NOMO-1 treated with DMSO at 0.1 percent for 48 hours (cell line): Measurements from ENCODE around the gene EBF3.
A peak's percentile ranks its signal among the peaks of the same experiment; 100 is the strongest.

Experiments used
- DNase-seq: peaks from one replicate; lab custom pipeline; 2025; ENCODE audit not compliant: unreplicated experiment; lab: John Stamatoyannopoulos, UW

EBF3 gene

GRCh38 chr10:129857242-129857960 is 106.7 kb downstream of the EBF3 start:
- no peak for DNase-seq

GRCh38 chr10:129855836-129856563 is 108.1 kb downstream of the EBF3 start:
- no peak for DNase-seq

GRCh38 chr10:129854796-129855705 is 109.0 kb downstream of the EBF3 start:
- DNase-seq: no peak

GRCh38 chr10:129854158-129854557 is 109.9 kb downstream of the EBF3 start:
- DNase-seq: no peak

- no peak for DNase-seq
Observed at GRCh38 chr10:129853562-129853903, 110.5 kb downstream of the EBF3 start.

- DNase-seq: peak; percentile 37
Observed at GRCh38 chr10:129852829-129853561, 111.1 kb downstream of the EBF3 start.

- DNase-seq: no peak
Observed at GRCh38 chr10:129851941-129852640, 112.0 kb downstream of the EBF3 start.

DNA sequence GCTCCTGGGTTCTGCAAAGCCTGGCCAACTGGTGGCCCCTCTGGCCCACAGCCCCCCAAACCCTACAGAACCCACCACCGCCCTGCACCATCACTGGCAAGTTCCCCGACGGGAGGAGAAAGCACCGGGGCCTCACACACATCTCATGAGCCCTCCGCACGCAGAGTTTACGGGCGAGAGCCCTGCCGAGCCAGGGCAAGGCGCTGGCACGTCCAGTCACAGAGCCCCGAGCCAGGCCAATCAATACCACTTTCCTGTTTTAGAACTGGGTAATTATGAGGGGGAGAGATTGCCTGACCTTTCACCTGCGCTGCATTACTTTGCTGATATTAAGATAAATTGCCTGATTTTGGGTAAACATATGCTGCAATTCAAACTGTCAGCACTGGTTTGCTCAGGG is 113.3 kb downstream of the EBF3 start:
- DNase-seq: no peak

GRCh38 chr10:129850316-129850715 is 113.8 kb downstream of the EBF3 start:
- no peak for DNase-seq

DNA sequence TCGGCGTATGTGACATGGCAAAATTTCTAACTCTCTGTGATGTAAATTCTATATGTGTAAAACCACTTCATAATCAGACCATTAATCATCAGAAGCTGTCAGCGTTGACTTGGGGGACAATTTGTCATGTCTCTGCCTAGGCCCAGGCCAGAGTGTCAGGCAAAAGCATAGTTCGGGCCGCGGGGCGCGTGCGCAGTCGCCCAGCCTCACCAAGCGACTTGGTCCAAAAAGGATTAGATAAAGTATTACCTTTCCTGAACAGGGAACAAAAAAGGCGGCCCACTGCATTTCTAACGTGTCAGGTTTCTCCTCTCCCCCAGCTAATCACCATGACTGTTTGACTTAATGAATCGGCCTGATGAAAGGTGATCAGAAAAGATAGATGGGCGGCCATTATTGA is 114.2 kb downstream of the EBF3 start:
- DNase-seq: no peak

GRCh38 chr10:129849452-129849750 is 114.7 kb downstream of the EBF3 start:
- no peak for DNase-seq

GRCh38 chr10:129848696-129849451 is 115.2 kb downstream of the EBF3 start:
- no peak for DNase-seq

DNA sequence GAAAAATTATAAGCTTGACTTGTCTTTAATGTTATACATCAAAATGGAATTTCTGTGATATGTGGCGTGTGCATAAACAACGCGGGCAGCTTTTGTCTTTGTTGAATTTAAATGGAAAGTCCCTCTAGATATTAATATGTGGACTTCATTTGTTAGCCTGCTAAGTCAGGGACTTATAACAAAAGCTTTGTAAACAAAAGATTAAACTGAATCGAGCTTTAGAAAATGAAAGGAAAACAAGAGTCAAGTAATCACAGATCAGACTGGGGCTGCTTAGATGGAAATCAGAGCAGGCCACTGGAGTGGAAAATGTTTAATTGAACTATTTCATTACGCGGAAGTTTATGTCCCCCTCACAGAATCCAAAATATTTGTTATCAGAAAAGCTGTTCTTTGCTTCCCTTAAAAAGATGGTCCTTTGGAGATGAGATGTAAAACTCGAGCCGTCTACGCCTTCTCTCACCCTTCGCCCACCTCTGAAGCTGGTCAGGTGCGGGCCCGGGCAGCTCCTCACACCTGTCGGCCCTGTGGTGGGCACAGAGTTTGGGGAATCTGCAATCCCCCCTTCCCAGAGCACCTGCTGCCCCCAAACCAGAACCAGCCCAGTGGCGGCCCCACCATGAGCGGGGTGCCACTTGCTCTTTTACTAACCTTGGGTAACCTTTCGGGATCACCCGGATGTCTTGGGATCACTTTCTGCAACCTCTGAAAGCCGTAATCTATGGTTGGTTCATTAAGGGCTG is 116.2 kb downstream of the EBF3 start:
- no peak for DNase-seq

GRCh38 chr10:129846991-129847391 is 117.1 kb downstream of the EBF3 start:
- no peak for DNase-seq

DNA sequence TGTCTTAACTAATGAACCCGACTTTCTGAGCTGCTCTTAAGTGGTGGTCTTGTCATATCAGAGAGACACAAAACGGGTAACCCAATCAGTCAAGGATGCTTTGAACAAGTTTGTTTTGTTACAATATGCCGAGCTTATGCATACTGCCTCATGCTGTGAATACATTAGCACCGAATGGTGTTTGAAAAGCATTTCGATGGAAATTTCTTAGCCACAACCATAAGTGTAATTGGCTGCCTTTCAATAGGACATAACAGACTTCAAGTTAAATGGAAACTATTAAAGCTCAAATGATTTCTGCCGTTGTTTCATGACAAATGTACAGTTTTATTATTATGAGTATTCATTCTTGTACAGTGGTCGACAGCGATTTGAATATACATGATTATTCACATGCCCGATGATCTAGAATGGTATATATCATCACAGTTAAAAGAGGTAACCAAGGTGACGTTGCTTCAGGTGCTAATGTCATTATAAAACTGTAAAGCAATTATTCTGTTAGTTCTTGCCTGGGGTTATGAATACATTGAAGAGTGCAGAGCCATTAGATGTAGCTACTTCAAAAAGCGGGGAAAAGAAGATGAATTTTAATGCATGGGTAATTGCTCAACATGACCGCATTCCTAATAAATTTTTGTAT is 118.8 kb downstream of the EBF3 start:
- DNase-seq: no peak

GRCh38 chr10:129844216-129844766 is 119.8 kb downstream of the EBF3 start:
- no peak for DNase-seq

- DNase-seq: no peak
Observed at GRCh38 chr10:129843702-129844101, 120.4 kb downstream of the EBF3 start.

DNA sequence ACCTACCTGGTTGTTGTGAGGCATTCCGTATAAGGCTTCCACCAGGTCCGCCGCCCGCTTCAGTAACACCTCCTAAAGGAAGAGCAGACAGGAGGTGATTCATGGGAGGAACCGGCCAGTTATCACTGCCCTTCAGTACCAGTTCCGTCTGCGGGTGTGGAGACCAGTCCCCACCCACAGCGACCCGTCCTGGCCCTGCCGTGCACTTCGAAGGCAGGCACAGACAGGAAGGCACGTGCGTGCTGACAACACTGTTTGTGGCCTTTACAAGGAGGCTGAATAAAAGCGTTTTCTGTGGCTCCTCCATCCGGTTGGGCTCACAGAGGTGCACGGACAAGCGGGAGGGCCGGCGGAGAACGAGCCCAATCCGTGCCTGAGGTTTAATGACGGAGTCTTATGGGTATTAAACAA is 120.9 kb downstream of the EBF3 start:
- no peak for DNase-seq
